B cell (primary cell): ENCODE results near the gene MBOAT1.

Experiments
- EZH2 ChIP-seq: IDR thresholded peaks from 2 replicates; pipeline ENCODE4 v1.6.1; 2012; ENCODE audit warnings: borderline replicate concordance, low read depth, mild to moderate bottlenecking, moderate library complexity, low read length; ENCODE audit not compliant: insufficient read depth, poor library complexity, severe bottlenecking
- TF ChIP-seq, protein P1 (sequence below): fragments of 200-600 bp; IDR thresholded peaks from one replicate; pipeline ENCODE4 v1.8.0; 2022; ENCODE audit warnings: antibody characterized with exemption, mild to moderate bottlenecking

DNA sequence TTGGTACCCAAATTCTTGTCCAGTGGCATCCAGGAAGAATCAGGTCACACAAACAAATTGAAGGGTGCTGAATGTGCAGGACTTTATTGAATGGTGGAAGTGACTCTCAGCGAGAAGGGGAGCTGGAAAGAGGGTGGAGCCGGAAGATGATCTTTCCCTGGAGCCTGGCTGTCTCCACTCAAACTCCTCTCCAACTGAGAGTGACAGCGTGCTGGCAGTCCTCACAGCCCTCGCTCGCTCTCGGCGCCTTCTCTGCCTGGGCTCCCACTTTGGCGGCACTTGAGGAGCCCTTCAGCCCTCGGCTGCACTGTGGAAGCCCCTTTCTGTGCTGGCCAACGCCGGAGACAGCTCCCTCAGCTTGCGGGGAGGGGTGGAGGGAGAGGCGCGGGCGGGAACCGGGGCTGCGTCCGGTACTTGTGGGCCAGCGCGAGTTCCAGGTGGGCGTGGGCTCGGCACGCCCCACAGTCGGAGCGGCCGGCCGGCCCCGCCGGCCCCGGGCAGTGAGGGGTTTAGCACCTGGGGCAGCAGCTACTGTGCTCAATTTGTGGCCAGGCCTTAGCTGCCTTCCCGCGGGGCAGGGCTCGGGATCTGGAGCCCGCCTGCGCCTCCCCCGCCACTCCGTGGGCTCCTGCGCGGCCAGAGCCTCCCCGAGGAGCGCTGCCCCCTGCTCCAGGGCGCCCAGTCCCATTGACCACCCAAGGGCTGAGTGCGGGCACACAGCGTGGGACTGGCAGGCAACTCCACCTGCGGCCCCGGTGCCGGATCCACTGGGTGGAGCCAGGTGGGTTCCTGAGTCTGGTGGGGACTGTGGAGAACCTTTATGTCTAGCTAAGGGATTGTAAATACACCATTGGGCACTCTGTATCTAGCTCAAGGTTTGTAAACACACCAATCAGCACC is 26.7 kb upstream of the MBOAT1 start:
- TF ChIP-seq, protein P1, sequence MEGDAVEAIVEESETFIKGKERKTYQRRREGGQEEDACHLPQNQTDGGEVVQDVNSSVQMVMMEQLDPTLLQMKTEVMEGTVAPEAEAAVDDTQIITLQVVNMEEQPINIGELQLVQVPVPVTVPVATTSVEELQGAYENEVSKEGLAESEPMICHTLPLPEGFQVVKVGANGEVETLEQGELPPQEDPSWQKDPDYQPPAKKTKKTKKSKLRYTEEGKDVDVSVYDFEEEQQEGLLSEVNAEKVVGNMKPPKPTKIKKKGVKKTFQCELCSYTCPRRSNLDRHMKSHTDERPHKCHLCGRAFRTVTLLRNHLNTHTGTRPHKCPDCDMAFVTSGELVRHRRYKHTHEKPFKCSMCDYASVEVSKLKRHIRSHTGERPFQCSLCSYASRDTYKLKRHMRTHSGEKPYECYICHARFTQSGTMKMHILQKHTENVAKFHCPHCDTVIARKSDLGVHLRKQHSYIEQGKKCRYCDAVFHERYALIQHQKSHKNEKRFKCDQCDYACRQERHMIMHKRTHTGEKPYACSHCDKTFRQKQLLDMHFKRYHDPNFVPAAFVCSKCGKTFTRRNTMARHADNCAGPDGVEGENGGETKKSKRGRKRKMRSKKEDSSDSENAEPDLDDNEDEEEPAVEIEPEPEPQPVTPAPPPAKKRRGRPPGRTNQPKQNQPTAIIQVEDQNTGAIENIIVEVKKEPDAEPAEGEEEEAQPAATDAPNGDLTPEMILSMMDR, result no peak
- no peak for TF ChIP-seq EZH2
